Measurements from ENCODE around the gene ANKMY2.

Gene ANKMY2

GRCh38 chr7:16594676-16595075, 50.9 kb downstream of the ANKMY2 start:
- no peak for TF ChIP-seq CTCF (IDR thresholded peaks at IDR 0.05; ENCODE audit: insufficient read depth, low read depth, low read length, missing control alignments)
- no peak overlapping the region for H3K4me3 ChIP-seq (ENCODE audit: low read depth, low read length)
- no peak for DNase-seq (ENCODE audit: low read depth)

- no peak for DNase-seq (ENCODE audit: low read depth)
- TF ChIP-seq CTCF (IDR thresholded peaks at IDR 0.05; ENCODE audit: insufficient read depth, low read depth, low read length, missing control alignments): no peak
Measured at GRCh38 chr7:16594061-16594460, 51.5 kb downstream of the ANKMY2 start.

GRCh38 chr7:16592395-16592794, 53.2 kb downstream of the ANKMY2 start:
- no peak for TF ChIP-seq CTCF (IDR thresholded peaks at IDR 0.05; ENCODE audit: insufficient read depth, low read depth, low read length, missing control alignments)
- no peak overlapping the region for H3K4me3 ChIP-seq (ENCODE audit: low read depth, low read length)
- DNase-seq (ENCODE audit: low read depth): no peak

More at GRCh38 chr7:16594061-16594460, 51.5 kb downstream of the ANKMY2 start:
- no peak overlapping the region for H3K4me3 ChIP-seq (ENCODE audit: low read depth, low read length)

GRCh38 chr7:16590424-16590823, 55.1 kb downstream of the ANKMY2 start:
- DNase-seq (ENCODE audit: low read depth): no peak
- no peak for TF ChIP-seq CTCF (IDR thresholded peaks at IDR 0.05; ENCODE audit: insufficient read depth, low read depth, low read length, missing control alignments)
- no peak overlapping the region for H3K4me3 ChIP-seq (ENCODE audit: low read depth, low read length)

- TF ChIP-seq CTCF (IDR thresholded peaks at IDR 0.05; ENCODE audit: insufficient read depth, low read depth, low read length, missing control alignments): no peak
- no peak overlapping the region for H3K4me3 ChIP-seq (ENCODE audit: low read depth, low read length)
- no peak for DNase-seq (ENCODE audit: low read depth)
Measured at GRCh38 chr7:16589881-16590280, 55.7 kb downstream of the ANKMY2 start.

GRCh38 chr7:16587790-16588189, 57.8 kb downstream of the ANKMY2 start:
- DNase-seq (ENCODE audit: low read depth): no peak
- TF ChIP-seq CTCF (IDR thresholded peaks at IDR 0.05; ENCODE audit: insufficient read depth, low read depth, low read length, missing control alignments): no peak
- no peak overlapping the region for H3K4me3 ChIP-seq (ENCODE audit: low read depth, low read length)

- H3K4me3 ChIP-seq (ENCODE audit: low read depth, low read length): no peak overlapping the region
- TF ChIP-seq CTCF (IDR thresholded peaks at IDR 0.05; ENCODE audit: insufficient read depth, low read depth, low read length, missing control alignments): no peak
- no peak for DNase-seq (ENCODE audit: low read depth)
Measured at GRCh38 chr7:16587129-16587528, 58.4 kb downstream of the ANKMY2 start.
